Measurements from ENCODE around the gene MFAP3L.

The MFAP3L gene

GRCh38 chr4:169998981-169999380 lies 27.2 kb downstream of the MFAP3L start:
- no peak for DNase-seq (ENCODE audit: insufficient read length, low spot score)
- FAIRE-seq = no peak
- no peak for TF ChIP-seq PAX5 (IDR thresholded peaks at IDR 0.05; ENCODE audit: insufficient read depth, low read length, severe bottlenecking)
- TF ChIP-seq POLR2AphosphoS5 (IDR thresholded peaks at IDR 0.05; ENCODE audit: low read depth, low read length) = no peak
- TF ChIP-seq POU2F2 (IDR thresholded peaks at IDR 0.05; ENCODE audit: low read depth, low read length) = no peak
- no peak for TF ChIP-seq POLR2A (IDR thresholded peaks at IDR 0.05; ENCODE audit: low read depth, low read length)
- TF ChIP-seq SPI1 (IDR thresholded peaks at IDR 0.05; ENCODE audit: low read depth, low read length) = no peak
- TF ChIP-seq TAF1 (IDR thresholded peaks at IDR 0.05; ENCODE audit: low read depth, low read length) = no peak

- FAIRE-seq (no peak), DNase-seq (ENCODE audit: insufficient read length, low spot score) (no peak)
- no peak for TF ChIP-seq PAX5 (IDR thresholded peaks at IDR 0.05; ENCODE audit: insufficient read depth, low read length, severe bottlenecking)
- TF ChIP-seq TAF1 (IDR thresholded peaks at IDR 0.05; ENCODE audit: low read depth, low read length) = no peak
- no peak for TF ChIP-seq POU2F2 (IDR thresholded peaks at IDR 0.05; ENCODE audit: low read depth, low read length)
- TF ChIP-seq POLR2AphosphoS5 (IDR thresholded peaks at IDR 0.05; ENCODE audit: low read depth, low read length) = no peak
- no peak for TF ChIP-seq SPI1 (IDR thresholded peaks at IDR 0.05; ENCODE audit: low read depth, low read length)
- TF ChIP-seq POLR2A (IDR thresholded peaks at IDR 0.05; ENCODE audit: low read depth, low read length) = no peak
These were observed 29.6 kb downstream of the MFAP3L start for GRCh38 chr4:169996379-169997240.

- FAIRE-seq = no peak
- DNase-seq (ENCODE audit: insufficient read length, low spot score) = no peak
- TF ChIP-seq POLR2A (IDR thresholded peaks at IDR 0.05; ENCODE audit: low read depth, low read length) (no peak), POU2F2 (IDR thresholded peaks at IDR 0.05; ENCODE audit: low read depth, low read length) (no peak), PAX5 (IDR thresholded peaks at IDR 0.05; ENCODE audit: insufficient read depth, low read length, severe bottlenecking) (no peak), POLR2AphosphoS5 (IDR thresholded peaks at IDR 0.05; ENCODE audit: low read depth, low read length) (no peak), SPI1 (IDR thresholded peaks at IDR 0.05; ENCODE audit: low read depth, low read length) (no peak), TAF1 (IDR thresholded peaks at IDR 0.05; ENCODE audit: low read depth, low read length) (no peak)
These were observed 32.7 kb downstream of the MFAP3L start for GRCh38 chr4:169993531-169993930.

DNA sequence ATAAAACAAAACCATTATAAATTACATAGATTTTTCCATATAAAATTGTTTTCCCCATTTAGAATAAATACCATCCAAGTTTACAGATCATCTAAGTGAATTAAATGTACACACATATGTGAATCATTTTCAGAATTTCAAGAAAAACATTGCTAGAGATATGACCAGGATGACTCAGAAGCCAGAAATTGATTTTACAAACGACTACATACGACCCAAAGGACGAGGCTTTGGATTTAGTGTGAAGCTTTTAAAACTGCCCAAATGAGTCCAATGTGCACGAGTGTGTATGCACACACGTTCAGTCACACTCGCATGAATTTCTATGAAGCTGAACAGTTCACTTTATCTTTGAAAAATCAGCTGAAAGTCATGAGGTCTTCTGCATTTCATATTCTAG lies 37.9 kb downstream of the MFAP3L start:
- FAIRE-seq (no peak), DNase-seq (ENCODE audit: insufficient read length, low spot score) (no peak)
- TF ChIP-seq POU2F2 (IDR thresholded peaks at IDR 0.05; ENCODE audit: low read depth, low read length) (no peak), POLR2A (IDR thresholded peaks at IDR 0.05; ENCODE audit: low read depth, low read length) (no peak), TAF1 (IDR thresholded peaks at IDR 0.05; ENCODE audit: low read depth, low read length) (no peak), PAX5 (IDR thresholded peaks at IDR 0.05; ENCODE audit: insufficient read depth, low read length, severe bottlenecking) (no peak), SPI1 (IDR thresholded peaks at IDR 0.05; ENCODE audit: low read depth, low read length) (no peak), POLR2AphosphoS5 (IDR thresholded peaks at IDR 0.05; ENCODE audit: low read depth, low read length) (no peak)

GRCh38 chr4:169987327-169988228 lies 38.6 kb downstream of the MFAP3L start:
- no peak for DNase-seq (ENCODE audit: insufficient read length, low spot score)
- no peak for FAIRE-seq
- TF ChIP-seq POLR2A (IDR thresholded peaks at IDR 0.05; ENCODE audit: low read depth, low read length) = no peak
- TF ChIP-seq TAF1 (IDR thresholded peaks at IDR 0.05; ENCODE audit: low read depth, low read length) = no peak
- TF ChIP-seq POLR2AphosphoS5 (IDR thresholded peaks at IDR 0.05; ENCODE audit: low read depth, low read length) = no peak
- no peak for TF ChIP-seq SPI1 (IDR thresholded peaks at IDR 0.05; ENCODE audit: low read depth, low read length)

GRCh38 chr4:169986369-169986768 lies 39.8 kb downstream of the MFAP3L start:
- FAIRE-seq (no peak), DNase-seq (ENCODE audit: insufficient read length, low spot score) (no peak)
- TF ChIP-seq POLR2A (IDR thresholded peaks at IDR 0.05; ENCODE audit: low read depth, low read length) = no peak
- TF ChIP-seq SPI1 (IDR thresholded peaks at IDR 0.05; ENCODE audit: low read depth, low read length) = no peak
- TF ChIP-seq POU2F2 (IDR thresholded peaks at IDR 0.05; ENCODE audit: low read depth, low read length) = no peak
- TF ChIP-seq PAX5 (IDR thresholded peaks at IDR 0.05; ENCODE audit: insufficient read depth, low read length, severe bottlenecking) = no peak
- TF ChIP-seq TAF1 (IDR thresholded peaks at IDR 0.05; ENCODE audit: low read depth, low read length) = no peak
- TF ChIP-seq POLR2AphosphoS5 (IDR thresholded peaks at IDR 0.05; ENCODE audit: low read depth, low read length) = no peak

- no peak for FAIRE-seq
- TF ChIP-seq POLR2A (IDR thresholded peaks at IDR 0.05; ENCODE audit: low read depth, low read length) = no peak
- no peak for TF ChIP-seq TAF1 (IDR thresholded peaks at IDR 0.05; ENCODE audit: low read depth, low read length)
These were observed 40.3 kb downstream of the MFAP3L start for GRCh38 chr4:169985881-169986280.

DNA sequence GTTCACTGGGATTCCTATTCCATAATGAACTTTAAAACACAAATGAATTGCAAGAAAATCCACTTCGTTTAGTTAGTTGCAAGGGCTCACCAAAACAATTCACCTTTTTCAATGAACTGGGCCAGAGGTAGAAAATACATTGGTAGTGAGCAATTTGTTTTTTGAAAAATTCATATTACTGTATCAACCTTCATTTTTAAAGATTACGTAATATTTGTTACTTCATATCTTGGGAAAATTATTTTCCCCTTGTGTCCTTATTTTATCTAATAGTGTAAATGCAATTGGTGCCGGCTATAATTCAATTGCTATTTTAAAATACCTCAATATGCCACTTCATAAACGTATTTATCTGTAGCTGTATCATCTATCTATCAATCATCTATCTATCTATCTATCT lies 41.5 kb downstream of the MFAP3L start:
- DNase-seq (ENCODE audit: insufficient read length, low spot score) (no peak), FAIRE-seq (no peak)
- no peak for TF ChIP-seq POLR2A (IDR thresholded peaks at IDR 0.05; ENCODE audit: low read depth, low read length)

More at GRCh38 chr4:169985881-169986280, 40.3 kb downstream of the MFAP3L start:
- no peak for DNase-seq (ENCODE audit: insufficient read length, low spot score)

DNA sequence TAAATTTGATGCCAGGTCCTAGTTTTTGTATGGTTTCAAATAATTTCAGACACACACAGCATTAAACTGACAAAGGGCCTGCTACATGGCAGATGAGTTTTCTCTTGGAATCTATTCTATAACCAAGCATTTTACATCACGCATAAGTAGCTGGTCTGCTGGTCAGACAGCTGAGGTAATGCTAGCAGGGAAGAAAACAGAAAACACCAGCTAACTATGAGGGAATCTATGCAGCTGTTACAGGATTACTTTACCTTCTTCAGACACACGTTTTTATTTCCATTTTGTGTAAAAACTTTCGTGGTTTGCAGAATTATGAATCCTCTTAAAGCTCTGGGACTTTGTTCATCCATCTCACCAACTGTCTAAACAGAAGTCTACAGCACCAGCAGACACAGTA lies 42.0 kb downstream of the MFAP3L start:
- FAIRE-seq (no peak), DNase-seq (ENCODE audit: insufficient read length, low spot score) (no peak)
- no peak for TF ChIP-seq POLR2AphosphoS5 (IDR thresholded peaks at IDR 0.05; ENCODE audit: low read depth, low read length)
- TF ChIP-seq POLR2A (IDR thresholded peaks at IDR 0.05; ENCODE audit: low read depth, low read length) = no peak
- TF ChIP-seq POU2F2 (IDR thresholded peaks at IDR 0.05; ENCODE audit: low read depth, low read length) = no peak
- no peak for TF ChIP-seq TAF1 (IDR thresholded peaks at IDR 0.05; ENCODE audit: low read depth, low read length)
- TF ChIP-seq PAX5 (IDR thresholded peaks at IDR 0.05; ENCODE audit: insufficient read depth, low read length, severe bottlenecking) = no peak
- no peak for TF ChIP-seq SPI1 (IDR thresholded peaks at IDR 0.05; ENCODE audit: low read depth, low read length)
